Measurements from ENCODE around the gene PLCD3.

GRCh38 chr17:45104907-45105624, 27.2 kb downstream of the PLCD3 start:
- TF ChIP-seq POLR2A (IDR thresholded peaks at IDR 0.05) (no peak), CTCF (IDR thresholded peaks at IDR 0.05) (no peak)
